Measurements from ENCODE around the gene C1orf232. TPM values are rescaled to one million over a fixed set of nuclear protein-coding genes. Genes with fewer than 3 reads are reported as not detected.

Gene C1orf232
- not detected in 2 replicates for total RNA-seq

GRCh38 chr1:26168410-26169197 is at the start of gene C1orf232:
Gene C1orf232 (minus strand): TSS chr1:26168963. CDS start chr1:26168499, 464 bp downstream.

GRCh38 chr1:26190373-26190987 is 21.7 kb upstream of the C1orf232 start, which contains the start of gene CATSPER4:
Gene CATSPER4 (plus strand): TSS chr1:26190602. CDS start chr1:26190628, 26 bp downstream.

DNA sequence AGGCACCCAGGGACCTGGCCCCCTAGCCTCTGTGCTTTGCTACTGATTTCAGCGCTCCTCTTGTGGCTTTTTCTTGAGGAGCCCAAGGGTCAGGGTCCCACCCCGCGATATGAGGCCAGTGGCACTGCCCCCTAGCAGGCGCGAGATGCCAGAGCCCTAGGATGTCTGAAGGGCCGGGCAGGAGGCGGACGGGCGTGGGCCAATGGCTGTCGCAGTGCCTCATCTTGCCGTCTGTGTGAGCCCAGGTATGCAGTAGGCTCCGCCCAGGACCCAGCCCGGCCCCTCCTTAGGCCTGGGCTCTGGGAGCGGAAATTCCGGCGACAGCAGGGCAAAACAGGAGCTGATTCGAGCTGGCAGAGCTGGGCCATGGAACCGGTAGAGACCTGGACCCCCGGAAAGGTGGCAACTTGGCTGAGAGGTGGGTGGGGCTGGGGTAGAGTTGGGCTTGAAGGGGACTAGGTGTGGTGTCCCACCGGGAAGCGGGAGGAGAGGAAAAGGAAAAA is 8.5 kb upstream of the C1orf232 start, which contains the start of gene CNKSR1:
CNKSR1 (plus strand) TSS at position 310 of the 503 bp plus-strand sequence; CDS start at position 367, 57 bp downstream.

GRCh38 chr1:26171084-26172072 is 2.6 kb upstream of the C1orf232 start, which contains the start of gene ZNF593OS:
Gene ZNF593OS (minus strand): TSS chr1:26171832. CDS start chr1:26171661, 171 bp downstream.

GRCh38 chr1:26169669-26170471 is 1.1 kb upstream of the C1orf232 start, which contains the start of gene ZNF593:
Gene ZNF593 (plus strand): TSS chr1:26169908. CDS start chr1:26169984, 76 bp downstream.

DNA sequence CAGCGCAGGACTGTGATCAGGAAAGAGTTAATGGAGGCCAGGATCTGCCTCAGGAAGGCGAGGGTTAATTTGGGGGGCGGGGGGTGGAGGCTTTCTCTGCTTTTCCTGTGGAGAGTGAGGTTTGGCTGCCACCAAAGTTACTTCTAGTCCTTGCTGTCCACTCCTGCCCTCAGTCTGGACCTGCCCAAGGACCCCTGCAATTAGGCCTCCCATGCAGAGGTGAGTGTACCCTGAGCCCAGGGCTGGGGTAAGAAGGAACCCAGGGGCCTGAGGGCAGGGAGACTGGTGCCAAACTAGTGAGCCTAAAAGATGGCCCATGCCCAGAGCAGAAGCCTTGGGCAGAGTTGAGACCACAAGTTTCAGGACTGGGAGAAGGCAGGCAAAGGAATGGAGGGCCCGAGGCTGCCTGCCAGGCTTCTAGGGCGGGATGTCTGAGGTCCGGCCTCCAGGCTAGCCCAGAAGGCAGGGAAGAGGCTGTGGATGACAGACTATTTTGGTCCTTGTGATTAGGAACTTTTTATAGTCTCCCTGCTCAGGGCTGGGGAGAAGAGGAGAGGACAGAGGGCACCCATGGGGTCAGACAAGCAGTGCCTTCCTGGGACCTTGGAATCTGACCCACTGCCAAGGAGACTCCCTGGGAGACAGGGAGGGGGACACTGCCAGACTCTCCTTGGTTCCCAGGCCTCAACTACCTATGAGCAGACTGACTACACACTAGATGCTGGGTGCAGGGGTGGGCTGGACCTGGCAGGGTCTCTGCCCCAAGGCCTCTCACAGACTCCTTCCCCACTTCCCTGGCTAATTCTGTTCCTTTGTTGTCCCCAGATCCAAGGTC is 9.6 kb downstream of the C1orf232 start, which contains the start of gene FAM110D:
FAM110D (plus strand) TSS at position 172 of the 835 bp plus-strand sequence. CDS start 2,213 bp downstream, outside the sequence.

Other genes with a start within 250 kb of the C1orf232 start
- 6.6 and 8.3 TPM in 2 replicates for gene PAFAH2, start 170.9 kb downstream of the C1orf232 start, total RNA-seq
- 0.52 and 0.56 TPM in 2 replicates for gene EXTL1, start 147.2 kb downstream of the C1orf232 start, total RNA-seq
- not detected in 2 replicates for gene SLC30A2, start 122.8 kb downstream of the C1orf232 start, total RNA-seq
- not detected in 2 replicates for gene TRIM63, start 101.3 kb downstream of the C1orf232 start, total RNA-seq
- 2.7 and 5.9 TPM in 2 replicates for gene PDIK1L, start 57.1 kb downstream of the C1orf232 start, total RNA-seq
- under 0.01 TPM in 1 of 2 replicates, not detected in the other for gene FAM110D, start 9.9 kb downstream of the C1orf232 start, total RNA-seq
- 36.7 and 51.8 TPM in 2 replicates for gene ZNF593, start 945 bp upstream of the C1orf232 start, total RNA-seq
- gene ZNF593OS, start 2.9 kb upstream of the C1orf232 start, total RNA-seq: not detected in 2 replicates
- gene CNKSR1, start 8.5 kb upstream of the C1orf232 start, total RNA-seq: 0.52 TPM in 1 of 2 replicates, not detected in the other
- gene CATSPER4, start 21.6 kb upstream of the C1orf232 start, total RNA-seq: not detected in 2 replicates
- gene CEP85, start 65.2 kb upstream of the C1orf232 start, total RNA-seq: 4.6 and 5.4 TPM in 2 replicates
- gene SH3BGRL3, start 111.1 kb upstream of the C1orf232 start, total RNA-seq: 89.3 and 181 TPM in 2 replicates
- gene UBXN11, start 137.7 kb upstream of the C1orf232 start, total RNA-seq: 2.7 and 7.5 TPM in 2 replicates
- gene CD52, start 149.0 kb upstream of the C1orf232 start, total RNA-seq: not detected in 2 replicates
- 0.26 TPM in 1 of 2 replicates, not detected in the other for gene CRYBG2, start 185.2 kb upstream of the C1orf232 start, total RNA-seq
- gene ZNF683, start 203.8 kb upstream of the C1orf232 start, total RNA-seq: not detected in 2 replicates
- gene LIN28A, start 241.9 kb upstream of the C1orf232 start, total RNA-seq: not detected in 2 replicates